Fibroblast of pulmonary artery (primary cell): ENCODE measurements around the gene GPSM1.

Experiments
- DNase-seq: peaks from one replicate; pipeline ENCODE4 v3.0.0-alpha.2; 2010; ENCODE audit warnings: low read depth
- H3K4me3 ChIP-seq: replicated peaks from 2 replicates; pipeline ENCODE4 v1.5.1; 2011; ENCODE audit warnings: low read depth, mild to moderate bottlenecking, control low read depth, low read length, moderate library complexity
- TF ChIP-seq, protein P1 (sequence below): IDR thresholded peaks from 2 replicates; pipeline ENCODE4 v1.5.1; 2011; ENCODE audit warnings: mild to moderate bottlenecking, control low read depth, low read length, inconsistent platforms; ENCODE audit errors: missing control alignments

GPSM1 gene

DNA sequence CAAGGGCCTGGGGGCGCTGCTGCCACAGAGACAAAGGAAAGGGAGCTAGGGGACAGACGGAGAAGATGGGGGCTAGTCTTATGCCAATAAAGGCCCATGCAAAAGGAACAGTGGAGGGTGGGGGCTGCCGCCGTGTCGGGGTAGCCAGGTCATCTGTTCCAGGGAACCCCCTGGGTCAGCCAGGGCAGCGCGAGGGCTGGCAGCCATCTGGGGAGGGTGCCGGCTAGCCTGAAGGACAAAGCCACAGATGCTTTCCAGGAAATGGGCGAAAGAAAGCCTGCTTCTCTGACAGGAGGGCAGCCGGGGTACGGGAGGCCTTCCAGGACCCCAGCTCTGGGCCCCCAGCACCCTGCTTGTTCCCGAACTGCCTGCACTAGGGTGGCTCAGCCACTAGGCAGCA lies 47.8 kb downstream of the GPSM1 start:
- TF ChIP-seq, protein P1, sequence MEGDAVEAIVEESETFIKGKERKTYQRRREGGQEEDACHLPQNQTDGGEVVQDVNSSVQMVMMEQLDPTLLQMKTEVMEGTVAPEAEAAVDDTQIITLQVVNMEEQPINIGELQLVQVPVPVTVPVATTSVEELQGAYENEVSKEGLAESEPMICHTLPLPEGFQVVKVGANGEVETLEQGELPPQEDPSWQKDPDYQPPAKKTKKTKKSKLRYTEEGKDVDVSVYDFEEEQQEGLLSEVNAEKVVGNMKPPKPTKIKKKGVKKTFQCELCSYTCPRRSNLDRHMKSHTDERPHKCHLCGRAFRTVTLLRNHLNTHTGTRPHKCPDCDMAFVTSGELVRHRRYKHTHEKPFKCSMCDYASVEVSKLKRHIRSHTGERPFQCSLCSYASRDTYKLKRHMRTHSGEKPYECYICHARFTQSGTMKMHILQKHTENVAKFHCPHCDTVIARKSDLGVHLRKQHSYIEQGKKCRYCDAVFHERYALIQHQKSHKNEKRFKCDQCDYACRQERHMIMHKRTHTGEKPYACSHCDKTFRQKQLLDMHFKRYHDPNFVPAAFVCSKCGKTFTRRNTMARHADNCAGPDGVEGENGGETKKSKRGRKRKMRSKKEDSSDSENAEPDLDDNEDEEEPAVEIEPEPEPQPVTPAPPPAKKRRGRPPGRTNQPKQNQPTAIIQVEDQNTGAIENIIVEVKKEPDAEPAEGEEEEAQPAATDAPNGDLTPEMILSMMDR = no peak
- H3K4me3 ChIP-seq = no peak overlapping the region
- DNase-seq = no peak

GRCh38 chr9:136376457-136376856 lies 49.1 kb downstream of the GPSM1 start:
- TF ChIP-seq, protein P1 = no peak
- H3K4me3 ChIP-seq = no peak overlapping the region
- no peak for DNase-seq

GRCh38 chr9:136377341-136378169 lies 50.2 kb downstream of the GPSM1 start:
- no peak for DNase-seq
- H3K4me3 ChIP-seq = no peak overlapping the region
- TF ChIP-seq, protein P1 = no peak

DNA sequence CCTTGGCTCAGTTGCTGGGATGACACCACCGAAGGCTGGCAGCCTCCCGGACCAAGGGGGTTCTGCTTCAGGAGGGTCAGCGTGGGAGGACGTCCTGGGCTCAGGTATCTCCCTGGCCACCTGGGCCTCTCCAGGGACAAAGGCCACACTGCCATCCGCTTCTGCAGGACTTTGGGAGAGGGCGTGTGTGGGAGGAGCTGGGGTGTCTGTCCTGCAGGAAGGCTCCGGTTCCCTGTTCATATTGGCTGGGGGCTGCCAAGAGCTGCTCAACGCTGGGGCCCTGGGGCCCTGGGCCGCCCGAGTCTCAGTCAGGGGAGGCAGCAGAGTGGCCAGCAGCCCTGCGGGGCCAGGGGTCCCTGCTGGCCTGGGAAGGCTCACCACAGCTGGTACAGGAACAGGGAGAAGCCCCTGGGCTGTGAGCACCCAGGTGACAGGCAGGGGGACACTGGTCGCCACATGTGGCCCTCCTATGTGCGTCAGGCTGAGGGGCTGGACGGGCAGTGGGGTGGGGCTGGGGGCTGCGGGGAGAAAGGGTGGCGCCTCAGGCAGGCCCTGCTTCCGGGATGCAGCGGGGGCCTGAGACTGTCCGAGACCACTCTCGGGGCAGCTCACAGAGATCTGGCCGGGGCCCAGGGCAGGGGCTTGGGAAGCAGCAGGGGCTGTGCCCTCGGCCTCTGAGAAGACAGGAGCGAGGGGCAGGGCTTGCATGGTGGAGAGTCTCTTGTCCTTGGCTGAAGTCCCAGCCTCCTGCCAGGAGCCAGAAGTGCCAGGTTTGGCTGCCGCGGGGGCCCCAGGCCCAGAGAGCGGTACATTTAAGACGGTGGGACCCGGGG lies 51.0 kb downstream of the GPSM1 start:
- no peak for DNase-seq
- TF ChIP-seq, protein P1 = no peak
- H3K4me3 ChIP-seq = no peak overlapping the region

DNA sequence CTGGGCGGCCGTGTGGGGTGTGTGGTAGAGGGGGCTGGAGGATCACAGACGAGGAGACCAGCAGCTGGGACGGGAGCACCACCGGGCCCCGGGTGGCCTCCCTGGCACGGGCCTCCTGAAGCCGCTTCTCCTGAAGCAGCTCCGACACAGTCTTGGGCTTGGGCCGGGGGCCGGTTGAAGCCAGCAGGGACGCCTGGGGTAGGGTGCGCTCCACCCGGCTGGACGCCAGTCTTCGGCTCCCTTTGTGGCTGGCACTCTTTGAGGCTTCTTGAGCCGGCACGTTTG lies 51.6 kb downstream of the GPSM1 start:
- TF ChIP-seq, protein P1 = no peak
- H3K4me3 ChIP-seq = no peak overlapping the region
- no peak for DNase-seq

DNA sequence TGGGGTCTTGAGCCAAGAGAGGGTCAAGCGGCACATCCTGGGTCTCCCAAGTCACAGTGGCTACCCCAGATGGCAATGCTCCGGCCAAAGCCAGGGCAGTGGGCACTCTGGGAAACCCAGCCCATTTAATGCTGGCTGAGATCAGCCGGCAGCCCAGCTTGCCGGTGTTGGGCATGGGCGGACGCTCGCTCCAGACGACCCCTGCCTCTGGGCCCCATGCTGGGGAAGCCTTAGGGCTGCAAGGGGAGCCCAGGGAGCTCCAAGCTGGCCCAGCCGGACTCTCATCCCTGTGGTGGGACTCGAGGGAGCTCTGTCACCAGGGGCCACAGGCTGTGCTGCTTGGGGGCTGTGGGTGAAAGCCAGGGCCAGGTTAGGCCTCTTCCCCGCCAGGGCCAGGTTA lies 52.1 kb downstream of the GPSM1 start:
- DNase-seq = no peak
- H3K4me3 ChIP-seq = no peak overlapping the region
- TF ChIP-seq, protein P1 = no peak
